Transverse colon (tissue), 4 donors: ENCODE data around the gene MICAL2. TPM values are rescaled to one million over a fixed set of nuclear protein-coding genes. Genes with fewer than 3 reads are reported as not detected.

Source experiments
- DNase-seq: peaks from one replicate; pipeline ENCODE4 v3.0.0-alpha.2; 2019
- H3K27ac ChIP-seq, 4 donors: fragments of 200-600 bp; sonication (generic); 2 replicates each; pipeline ENCODE4 v1.5.1; 2016 to 2018; ENCODE audit warnings: inconsistent platforms in 4 of 4
- H3K27me3 ChIP-seq: fragments of 200-600 bp; sonication (generic); 2 replicates; pipeline ENCODE4 v1.5.1; 2017; ENCODE audit warnings: inconsistent platforms
- H3K36me3 ChIP-seq, 4 donors: fragments of 200-600 bp; sonication (generic); 2 replicates each; pipeline ENCODE4 v1.5.1; 2017 to 2019; ENCODE audit warnings: inconsistent platforms in 4 of 4
- H3K4me1 ChIP-seq, 4 donors: fragments of 200-600 bp; sonication (generic); 2 replicates each; pipeline ENCODE4 v1.5.1; 2017 to 2020; ENCODE audit warnings: inconsistent platforms in 4 of 4
- H3K4me3 ChIP-seq, 4 donors: fragments of 200-600 bp; sonication (generic); 1 replicate in 1 of 4; 2 replicates in 3 of 4; pipeline versions ENCODE4 v1.5.1 to v1.6.1; 2017 to 2019; ENCODE audit warnings: inconsistent platforms in 4 of 4
- H3K9me3 ChIP-seq, 2 donors: fragments of 200-600 bp; sonication (generic); 2 replicates each; pipeline ENCODE4 v1.5.1; 2017 to 2019; ENCODE audit warnings: inconsistent platforms in 2 of 2
- EP300 ChIP-seq: sonication (generic); formaldehyde crosslinking; IDR thresholded peaks from one replicate; pipeline ENCODE4 v1.6.1; 2017; ENCODE audit warnings: antibody characterized with exemption, low read depth
- POLR2A ChIP-seq: fragments of 450-650 bp; IDR thresholded peaks from one replicate; pipeline ENCODE4 v1.6.1; 2016; ENCODE audit warnings: antibody characterized with exemption, mild to moderate bottlenecking, moderate library complexity
- POLR2AphosphoS5 ChIP-seq, 3 donors: sonication (generic); formaldehyde crosslinking; IDR thresholded peaks; one replicate each; pipeline ENCODE4 v1.6.1; 2016; ENCODE audit warnings: antibody characterized with exemption in 3 of 3
- WGBS, 2 donors: methylation state at CpG; one replicate each; pipeline ENCODE4 v1.1.5; 2018; ENCODE audit warnings: low coverage in 1 of 2; 5-methylcytosine and 5-hydroxymethylcytosine counted together
- in situ Hi-C, 4 donors: fragments of 200-750 bp; cut with MboI; loops; one replicate each; pipeline versions ENCODE4 v1.15.0 to v1.15.1; 2017; ENCODE audit warnings: low sequenced_read_pairs in 3 of 4, low pct_ligation_motif_present in 1 of 4, low pct_unique_long_range_greater_than_20kb in 1 of 4
- intact Hi-C: fragments of 100-400 bp; cut with DNase I; formaldehyde crosslinking; loops from one replicate; pipeline ENCODE4 v1.15.1; 2023; ENCODE audit warnings: low total_unique reads
- total RNA-seq, 4 donors: library from RNA; depleted of rRNA; stranded (reverse); fragments of >200 nt; gene quantifications; one replicate each; pipeline ENCODE4 v1.1.0, GENCODE V29; 2016
- TF ChIP-seq, protein P1 (sequence below), 5 experiments: fragments of 200-600 bp in 3 of 5; fragments of 450-650 bp in 2 of 5; sonication (generic) in 3 of 5; IDR thresholded peaks; 1 replicate in 2 of 5; 2 replicates in 3 of 5; pipeline ENCODE4 v1.5.1; 2016 to 2017; ENCODE audit warnings: antibody characterized with exemption in 5 of 5, inconsistent platforms in 3 of 5, mild to moderate bottlenecking in 2 of 5, moderate library complexity in 1 of 5

Gene MICAL2
- total RNA-seq, 4 donors from 2014 or later, result 309 to 483 (median 316) TPM

DNA sequence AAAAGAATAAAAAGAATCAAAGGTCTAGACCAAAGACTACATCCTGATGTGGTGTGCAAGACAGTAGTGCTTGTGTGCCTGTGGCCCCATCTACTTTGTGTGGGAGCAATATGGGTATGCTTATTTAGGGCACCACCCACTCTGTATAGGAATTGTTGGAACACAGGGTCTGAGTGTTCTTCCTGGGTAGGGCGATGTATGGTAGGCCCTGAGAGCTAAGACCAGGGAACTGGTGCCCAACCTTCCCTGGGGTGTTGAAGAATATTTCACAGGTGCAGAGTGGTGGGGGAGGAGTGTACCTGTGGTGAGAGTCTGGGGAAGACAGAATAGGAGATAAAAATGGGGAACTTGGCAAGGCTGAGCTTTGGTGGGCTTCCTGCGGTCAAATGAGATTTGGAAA is 41.9 kb downstream of the MICAL2 start:
- TF ChIP-seq, protein P1, sequence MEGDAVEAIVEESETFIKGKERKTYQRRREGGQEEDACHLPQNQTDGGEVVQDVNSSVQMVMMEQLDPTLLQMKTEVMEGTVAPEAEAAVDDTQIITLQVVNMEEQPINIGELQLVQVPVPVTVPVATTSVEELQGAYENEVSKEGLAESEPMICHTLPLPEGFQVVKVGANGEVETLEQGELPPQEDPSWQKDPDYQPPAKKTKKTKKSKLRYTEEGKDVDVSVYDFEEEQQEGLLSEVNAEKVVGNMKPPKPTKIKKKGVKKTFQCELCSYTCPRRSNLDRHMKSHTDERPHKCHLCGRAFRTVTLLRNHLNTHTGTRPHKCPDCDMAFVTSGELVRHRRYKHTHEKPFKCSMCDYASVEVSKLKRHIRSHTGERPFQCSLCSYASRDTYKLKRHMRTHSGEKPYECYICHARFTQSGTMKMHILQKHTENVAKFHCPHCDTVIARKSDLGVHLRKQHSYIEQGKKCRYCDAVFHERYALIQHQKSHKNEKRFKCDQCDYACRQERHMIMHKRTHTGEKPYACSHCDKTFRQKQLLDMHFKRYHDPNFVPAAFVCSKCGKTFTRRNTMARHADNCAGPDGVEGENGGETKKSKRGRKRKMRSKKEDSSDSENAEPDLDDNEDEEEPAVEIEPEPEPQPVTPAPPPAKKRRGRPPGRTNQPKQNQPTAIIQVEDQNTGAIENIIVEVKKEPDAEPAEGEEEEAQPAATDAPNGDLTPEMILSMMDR (IDR thresholded peaks at IDR 0.05), result no peak
- TF ChIP-seq EP300, result no peak
- TF ChIP-seq POLR2A, result no peak
- no peak for TF ChIP-seq POLR2AphosphoS5 (IDR thresholded peaks at IDR 0.05)
- DNase-seq, result no peak
- in situ Hi-C loops, result no loop called here
- Histone ChIP-seq H3K4me1 (peaks cover 2 to 15% (median 9%) of the 10 kb centered on the region in 4 donors), H3K36me3 (peaks cover 0 to 7% (median 0%) of the 10 kb centered on the region in 4 donors), H3K27ac (no peak overlapping the region), H3K27me3 (no peaks in the 10 kb centered on the region), H3K4me3 (no peak overlapping the region), H3K9me3 (no peaks in the 10 kb centered on the region)
- WGBS, 2 donors, result 84 to 100% methylated on average over 1 to 2 of the region's 2 CpGs
- intact Hi-C loops, result no loop called here

DNA sequence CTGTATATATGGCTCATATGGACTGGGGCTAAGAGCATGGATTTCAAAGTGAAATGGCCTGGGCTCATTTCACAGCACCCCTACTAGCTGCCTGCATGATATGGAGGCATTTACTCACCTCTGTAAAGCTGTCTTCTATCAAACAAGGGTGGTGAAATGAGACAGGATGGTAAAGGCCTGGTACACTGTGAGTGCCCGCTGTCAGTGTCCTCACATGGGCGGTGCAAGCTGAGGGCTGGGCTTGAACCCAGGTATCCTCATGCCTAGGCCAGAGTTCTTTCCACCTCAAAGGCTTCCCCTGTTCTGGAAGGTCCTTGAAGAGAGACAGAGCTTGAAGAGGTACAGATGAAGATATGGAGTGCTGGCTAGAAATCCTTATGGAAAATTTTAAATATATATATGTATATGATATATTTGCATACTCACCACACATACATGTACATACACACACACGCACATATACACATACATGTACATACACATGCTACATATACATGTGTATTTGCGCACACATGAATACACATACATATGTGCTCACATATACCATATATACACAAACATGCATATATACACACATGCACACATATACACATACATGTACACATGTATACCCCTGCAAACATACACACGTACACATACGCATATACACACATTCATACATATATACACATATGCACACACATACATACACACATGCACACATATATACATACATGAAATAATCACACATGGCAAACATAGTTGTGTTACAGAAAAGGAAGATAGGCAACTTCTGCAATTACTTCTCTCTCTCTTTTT is 44.7 kb downstream of the MICAL2 start:
- 97 to 98% methylated on average over 4 to 6 of the region's 6 CpGs for WGBS, 2 donors
- in situ Hi-C loops (no loop called here), intact Hi-C loops (no loop called here)
- H3K4me3 ChIP-seq, result no peak overlapping the region
- no peak overlapping the region for H3K27ac ChIP-seq
- H3K9me3 ChIP-seq, result no peaks in the 10 kb centered on the region
- no peak for DNase-seq
- peaks cover 0 to 7% (median 0%) of the 10 kb centered on the region in 4 donors for H3K36me3 ChIP-seq
- no peaks in the 10 kb centered on the region for H3K27me3 ChIP-seq
- TF ChIP-seq POLR2A (no peak), POLR2AphosphoS5 (IDR thresholded peaks at IDR 0.05) (no peak), EP300 (no peak)
- TF ChIP-seq, protein P1 (IDR thresholded peaks at IDR 0.05), result no peak
- peaks cover 25 to 43% (median 32%) of the 10 kb centered on the region in 4 donors for H3K4me1 ChIP-seq

DNA sequence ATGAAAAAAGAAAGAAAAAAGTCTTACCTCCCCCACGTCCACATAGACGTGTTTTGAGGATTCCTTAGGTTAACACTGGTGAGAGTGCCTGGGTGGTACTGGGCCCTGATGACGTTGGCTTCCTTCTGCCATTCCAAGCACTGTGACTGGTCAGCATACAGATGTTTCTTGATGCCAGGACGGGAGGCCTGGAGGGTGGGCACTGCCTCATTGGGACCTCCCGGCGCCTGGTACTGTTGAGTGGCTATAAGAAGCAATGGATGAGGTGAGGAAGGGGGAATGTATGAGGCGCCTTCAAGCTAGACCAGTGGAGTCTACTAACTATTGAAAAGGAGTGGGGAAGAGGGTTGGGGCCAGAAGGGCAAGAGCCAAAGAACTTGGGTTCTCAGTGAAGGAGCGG is 45.3 kb downstream of the MICAL2 start:
- Histone ChIP-seq H3K27me3 (no peaks in the 10 kb centered on the region), H3K4me3 (no peak overlapping the region), H3K36me3 (peaks cover 0 to 7% (median 0%) of the 10 kb centered on the region in 4 donors), H3K27ac (peak overlapping the region in 3 of 4 donors; percentile 87 to 90 (median 88)), H3K9me3 (no peaks in the 10 kb centered on the region), H3K4me1 (peaks cover 32 to 49% (median 38%) of the 10 kb centered on the region in 4 donors)
- WGBS, 2 donors, result 94 to 95% methylated on average over 2 to 8 of the region's 8 CpGs
- intact Hi-C loops (no loop called here), in situ Hi-C loops (no loop called here)
- TF ChIP-seq, protein P1 (IDR thresholded peaks at IDR 0.05), result no peak
- TF ChIP-seq EP300, result no peak
- TF ChIP-seq POLR2A, result no peak
- TF ChIP-seq POLR2AphosphoS5 (IDR thresholded peaks at IDR 0.05), result no peak
- DNase-seq, result no peak

DNA sequence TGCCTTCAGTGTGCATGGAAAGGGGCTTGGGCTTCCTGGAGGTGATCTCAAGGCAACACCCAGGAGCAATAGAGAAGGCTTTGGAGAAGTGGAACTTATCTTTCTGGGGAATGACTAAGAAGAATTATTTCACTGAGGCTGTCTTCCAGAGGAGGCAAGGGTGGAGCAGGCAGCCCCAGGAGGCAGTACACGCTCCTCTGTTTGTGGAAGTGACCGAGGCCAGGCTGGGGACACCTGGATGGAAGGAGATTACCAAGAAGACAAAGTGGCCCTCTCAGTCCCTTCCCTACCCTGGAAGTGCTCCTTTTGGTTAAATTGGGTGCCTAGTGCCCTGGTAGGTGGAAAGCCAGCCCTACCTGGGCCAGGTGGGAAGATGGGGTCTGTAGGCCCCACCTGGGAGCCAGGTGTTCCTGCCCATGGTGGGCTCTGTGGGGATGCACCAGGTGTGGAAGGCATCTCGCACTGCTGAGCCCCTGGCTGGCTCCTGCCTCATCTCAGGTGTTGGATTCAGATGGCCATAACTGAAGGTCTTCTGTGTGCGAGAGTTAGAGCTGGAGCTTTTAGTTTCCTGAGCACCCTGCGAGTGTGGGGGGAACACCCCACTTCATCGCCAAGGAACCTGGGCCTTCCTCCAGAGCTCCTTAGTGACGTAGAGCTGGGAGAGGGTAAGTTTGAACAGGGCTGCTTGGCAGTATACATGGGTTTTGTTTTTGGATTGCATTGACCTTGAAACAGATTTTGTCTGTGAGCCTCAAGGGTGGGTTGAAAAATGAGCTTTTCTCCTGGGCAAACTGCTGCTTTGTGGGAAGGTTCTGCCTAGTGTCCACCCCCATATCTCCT is 46.1 kb downstream of the MICAL2 start:
- WGBS, 2 donors, result 74% methylated on average over 7 of the region's 7 CpGs; no CpG with 5 or more reads in 1 of the 2 donors
- intact Hi-C loops, result no loop called here
- Histone ChIP-seq H3K9me3 (no peaks in the 10 kb centered on the region), H3K27ac (peak overlapping the region; percentile 87 to 90 (median 88)), H3K27me3 (no peaks in the 10 kb centered on the region), H3K4me1 (peaks cover 40 to 57% (median 46%) of the 10 kb centered on the region in 4 donors), H3K36me3 (peaks cover 0 to 7% (median 0%) of the 10 kb centered on the region in 4 donors), H3K4me3 (no peak overlapping the region)
- in situ Hi-C loops, result no loop called here
- TF ChIP-seq EP300, result no peak
- TF ChIP-seq POLR2AphosphoS5 (IDR thresholded peaks at IDR 0.05), result no peak
- no peak for TF ChIP-seq POLR2A
- TF ChIP-seq, protein P1 (IDR thresholded peaks at IDR 0.05), result no peak
- no peak for DNase-seq
